H9 (cell line): ENCODE results near the gene GALNT10. TPM values are rescaled to one million over a fixed set of nuclear protein-coding genes. Genes with fewer than 3 reads are reported as not detected.

ENCODE experiments used
- DNase-seq: peaks from one replicate; pipeline ENCODE4 v3.0.0-alpha.2; 2017
- H2AFZ ChIP-seq: one replicate; pipeline ENCODE4 v1.6.1; 2013; ENCODE audit warnings: mild to moderate bottlenecking, low read length, control low read depth, moderate library complexity
- H2AK5ac ChIP-seq: 2 replicates; pipeline ENCODE4 v1.6.1; 2013; ENCODE audit warnings: low read length, control low read depth, mixed read lengths; ENCODE audit not compliant: insufficient read length
- H2BK120ac ChIP-seq: one replicate; pipeline ENCODE4 v1.6.1; 2013; ENCODE audit warnings: low read depth, mild to moderate bottlenecking, low read length, control low read depth, inconsistent platforms; ENCODE audit not compliant: poor library complexity, severe bottlenecking
- H2BK12ac ChIP-seq: 2 replicates; pipeline ENCODE4 v1.6.1; 2013; ENCODE audit warnings: low read length, control low read depth, mixed read lengths, low read depth; ENCODE audit not compliant: insufficient read length
- H2BK15ac ChIP-seq: 2 replicates; pipeline ENCODE4 v1.6.1; 2013; ENCODE audit warnings: low read depth, low read length, control low read depth
- H2BK20ac ChIP-seq: one replicate; pipeline ENCODE4 v1.6.1; 2013; ENCODE audit warnings: low read depth, mild to moderate bottlenecking, low read length, control low read depth, inconsistent platforms; ENCODE audit not compliant: poor library complexity, severe bottlenecking
- H2BK5ac ChIP-seq: 2 replicates; pipeline ENCODE4 v1.6.1; 2013; ENCODE audit warnings: low read length, control low read depth, mixed read lengths; ENCODE audit not compliant: insufficient read length
- H3K14ac ChIP-seq: 2 replicates; pipeline ENCODE4 v1.6.1; 2013; ENCODE audit warnings: low read length, control low read depth; ENCODE audit not compliant: insufficient read depth
- H3K18ac ChIP-seq: 2 replicates; pipeline ENCODE4 v1.6.1; 2013; ENCODE audit warnings: low read depth, mild to moderate bottlenecking, mixed read lengths, low read length, control low read depth; ENCODE audit not compliant: insufficient read length
- H3K23ac ChIP-seq: 2 replicates; pipeline ENCODE4 v1.6.1; 2013; ENCODE audit warnings: low read length, control low read depth, mixed read lengths, low read depth; ENCODE audit not compliant: insufficient read length
- H3K23me2 ChIP-seq: 2 replicates; pipeline ENCODE4 v1.6.1; 2013; ENCODE audit warnings: low read depth, mild to moderate bottlenecking, mixed read lengths, low read length, control low read depth; ENCODE audit not compliant: insufficient read length, poor library complexity, severe bottlenecking
- H3K27ac ChIP-seq: 2 replicates; pipeline ENCODE4 v1.5.1; 2013; ENCODE audit warnings: low read length, control low read depth, mixed read lengths, low read depth; ENCODE audit not compliant: insufficient read length
- H3K27me3 ChIP-seq: 2 replicates; pipeline ENCODE4 v1.6.1; 2013; ENCODE audit warnings: low read length, control low read depth, inconsistent platforms; ENCODE audit not compliant: insufficient read depth
- H3K4ac ChIP-seq: 2 replicates; pipeline ENCODE4 v1.6.1; 2013; ENCODE audit warnings: low read depth, mild to moderate bottlenecking, control low read depth, inconsistent platforms, low read length, moderate library complexity
- H3K4me1 ChIP-seq: 2 replicates; pipeline ENCODE4 v1.6.1; 2013; ENCODE audit warnings: low read length, control low read depth, inconsistent platforms; ENCODE audit not compliant: insufficient read depth
- H3K4me2 ChIP-seq: 2 replicates; pipeline ENCODE4 v1.6.1; 2013; ENCODE audit warnings: low read length, control low read depth, mixed read lengths; ENCODE audit not compliant: insufficient read length, insufficient read depth
- H3K56ac ChIP-seq: 2 replicates; pipeline ENCODE4 v1.6.1; 2013; ENCODE audit warnings: low read depth, mild to moderate bottlenecking, mixed read lengths, low read length, control low read depth; ENCODE audit not compliant: insufficient read length
- H3K79me1 ChIP-seq: 2 replicates; pipeline ENCODE4 v1.6.1; 2013; ENCODE audit warnings: low read depth, mild to moderate bottlenecking, moderate library complexity, low read length, control low read depth, inconsistent platforms; ENCODE audit not compliant: insufficient read depth, poor library complexity, severe bottlenecking
- H3K79me2 ChIP-seq: 2 replicates; pipeline ENCODE4 v1.6.1; 2013; ENCODE audit warnings: low read length, control low read depth, inconsistent platforms; ENCODE audit not compliant: insufficient read depth
- H3K9ac ChIP-seq: 2 replicates; pipeline ENCODE4 v1.6.1; 2013; ENCODE audit warnings: low read length, control low read depth, mixed read lengths; ENCODE audit not compliant: insufficient read length; ENCODE audit errors: extremely low read depth
- H3K9me3 ChIP-seq: one replicate; pipeline ENCODE4 v1.6.1; 2013; ENCODE audit warnings: low read depth, low read length, inconsistent platforms; ENCODE audit not compliant: control insufficient read depth
- H3T11ph ChIP-seq: one replicate; pipeline ENCODE4 v1.6.1; 2013; ENCODE audit warnings: mild to moderate bottlenecking, low read length, control low read depth, inconsistent platforms
- H4K20me1 ChIP-seq: one replicate; pipeline ENCODE4 v1.6.1; 2013; ENCODE audit not compliant: control insufficient read depth, insufficient read length, insufficient read depth
- H4K5ac ChIP-seq: 2 replicates; pipeline ENCODE4 v1.6.1; 2013; ENCODE audit warnings: low read depth, mild to moderate bottlenecking, mixed read lengths, low read length, control low read depth; ENCODE audit not compliant: insufficient read length
- H4K8ac ChIP-seq: replicated peaks from 2 replicates; pipeline ENCODE4 v1.6.1; 2013; ENCODE audit warnings: low read length, control low read depth, mixed read lengths, low read depth; ENCODE audit not compliant: insufficient read length
- H4K91ac ChIP-seq: 2 replicates; pipeline ENCODE4 v1.6.1; 2013; ENCODE audit warnings: low read depth, mild to moderate bottlenecking, moderate library complexity, mixed read lengths, low read length, control low read depth; ENCODE audit not compliant: insufficient read length
- H3K27ac Mint-ChIP-seq, 3 experiments: 2 replicates in 2 of 3; 3 replicates in 1 of 3; pipeline ENCODE4 v1.8.0; 2020 to 2021; ENCODE audit warnings: mixed read lengths in 3 of 3, mild to moderate bottlenecking in 1 of 3, moderate library complexity in 1 of 3
- H3K27me3 Mint-ChIP-seq: 2 replicates; pipeline ENCODE4 v1.8.0; 2021; ENCODE audit warnings: low read depth, mild to moderate bottlenecking, moderate library complexity, mixed read lengths
- H3K36me3 Mint-ChIP-seq, 3 experiments: 2 replicates in 2 of 3; 3 replicates in 1 of 3; pipeline ENCODE4 v1.8.0; 2020 to 2021; ENCODE audit warnings: low read depth in 3 of 3, mixed read lengths in 3 of 3; ENCODE audit not compliant: insufficient read depth in 1 of 3
- H3K4me1 Mint-ChIP-seq, 2 experiments: 2 replicates each; pipeline ENCODE4 v1.8.0; 2020; ENCODE audit warnings: mixed read lengths in 2 of 2
- H3K4me3 Mint-ChIP-seq, 2 experiments: 2 replicates in 1 of 2; 3 replicates in 1 of 2; pipeline ENCODE4 v1.8.0; 2020 to 2021; ENCODE audit warnings: mild to moderate bottlenecking in 2 of 2, mixed read lengths in 2 of 2, moderate library complexity in 1 of 2
- H3K9me3 Mint-ChIP-seq, 2 experiments: 2 replicates in 1 of 2; 3 replicates in 1 of 2; pipeline ENCODE4 v1.8.0; 2020; ENCODE audit warnings: mild to moderate bottlenecking in 2 of 2, mixed read lengths in 2 of 2, moderate library complexity in 1 of 2
- WGBS: extraction: QIAGEN DNeasy Blood & Tissue Kit; methylation state at CpG from one replicate; pipeline ENCODE4 v1.1.7; 2013; ENCODE audit warnings: missing lambda C conversion rate, low lambda C conversion rate, mixed read lengths; ENCODE audit not compliant: insufficient read length; ENCODE audit errors: extremely low coverage; 5-methylcytosine and 5-hydroxymethylcytosine counted together
- total RNA-seq: library from RNA; stranded (reverse); gene quantifications from 2 replicates; pipeline ENCODE4 v1.2.1, GENCODE V29; 2021
- TF ChIP-seq, protein P1 (sequence below): fragments of 200-600 bp; sonication (generic); conservative IDR thresholded peaks from 3 replicates; pipeline ENCODE4 v1.8.0; 2021; ENCODE audit warnings: antibody characterized with exemption, mild to moderate bottlenecking

GALNT10 gene
- total RNA-seq, 1 experiment from 2014 or later, result 15.4 TPM

DNA sequence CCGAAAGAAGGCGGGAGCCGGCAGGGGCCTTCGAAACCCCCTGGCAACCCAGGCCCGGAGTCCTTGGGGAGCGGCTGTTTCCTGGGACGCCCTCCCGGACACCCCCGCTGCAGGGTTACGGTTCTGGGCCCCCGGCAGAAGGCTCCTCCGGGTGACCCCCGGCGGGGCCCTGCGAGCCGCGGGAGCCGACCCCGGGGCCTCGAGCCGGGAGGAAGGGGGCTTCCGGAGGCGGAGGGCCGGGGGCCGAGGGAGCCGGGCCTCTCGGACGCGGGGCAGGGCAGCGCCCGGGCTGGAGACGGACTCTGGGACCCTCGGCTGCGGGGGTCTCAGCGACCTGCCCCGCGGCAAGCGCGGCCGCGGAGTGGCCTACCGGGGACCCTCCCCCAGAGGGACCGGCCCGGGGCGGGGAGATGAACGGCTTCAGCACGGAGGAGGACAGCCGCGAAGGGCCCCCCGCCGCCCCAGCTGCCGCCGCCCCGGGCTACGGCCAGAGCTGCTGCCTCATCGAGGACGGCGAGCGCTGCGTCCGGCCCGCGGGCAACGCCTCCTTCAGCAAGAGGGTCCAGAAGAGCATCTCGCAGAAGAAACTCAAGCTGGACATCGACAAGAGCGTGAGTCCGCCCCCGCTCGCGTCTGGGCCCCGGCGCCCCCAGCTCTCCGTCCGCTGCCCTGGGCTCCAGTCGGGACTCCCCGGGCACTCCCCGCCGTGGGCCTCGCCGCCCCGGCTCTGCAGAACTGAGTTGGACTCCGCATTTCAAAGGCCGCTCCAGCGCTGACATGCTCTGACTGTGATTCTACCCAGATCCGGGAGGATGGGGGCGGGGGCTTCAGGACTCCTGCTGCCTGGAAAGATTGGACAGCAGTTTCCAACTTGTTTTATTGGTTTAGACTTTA, 255.9 kb downstream of the GALNT10 start:
- H3K4me1 ChIP-seq, result no peaks in the 10 kb centered on the region
- H2AFZ ChIP-seq, result no peak overlapping the region
- Mint-ChIP-seq H3K36me3 (peaks cover 4 to 14% (median 12%) of the 10 kb centered on the region in 3 experiments; a peak in 6 of 7 replicates), H3K4me3 (peak overlapping the region; percentile 77 to 89), H3K4me1 (peaks cover 14 to 19% of the 10 kb centered on the region in 2 experiments), H3K27me3 (peaks cover 3% of the 10 kb centered on the region; the same call in 1 of the 2 replicates), H3K9me3 (no peaks in the 10 kb centered on the region), H3K27ac (no peak overlapping the region; a peak in 1 of 7 replicates)
- H2BK5ac ChIP-seq, result no peak overlapping the region
- no peak overlapping the region for H3K18ac ChIP-seq
- no peaks in the 10 kb centered on the region for H4K20me1 ChIP-seq
- no peaks in the 10 kb centered on the region for H3K27me3 ChIP-seq
- peaks cover 3% of the 10 kb centered on the region for H3K79me1 ChIP-seq
- no peak overlapping the region for H2BK12ac ChIP-seq
- no peak overlapping the region for H3K56ac ChIP-seq
- H3K14ac ChIP-seq, result no peak overlapping the region
- H3K4ac ChIP-seq, result no peak overlapping the region
- H3K9ac ChIP-seq, result no peak overlapping the region
- H3K79me2 ChIP-seq, result no peaks in the 10 kb centered on the region
- H2BK20ac ChIP-seq, result no peak overlapping the region
- H3K23ac ChIP-seq, result no peak overlapping the region
- H4K91ac ChIP-seq, result no peak overlapping the region
- H3K9me3 ChIP-seq, result no peaks in the 10 kb centered on the region
- H3K4me2 ChIP-seq, result peak overlapping the region; percentile 90
- H3K27ac ChIP-seq, result no peak overlapping the region
- no peak overlapping the region for H4K5ac ChIP-seq
- no peak overlapping the region for H2BK15ac ChIP-seq
- H3K23me2 ChIP-seq, result peaks cover 13% of the 10 kb centered on the region
- H2AK5ac ChIP-seq, result no peak overlapping the region
- peak; percentile 61 for DNase-seq
- TF ChIP-seq, protein P1, sequence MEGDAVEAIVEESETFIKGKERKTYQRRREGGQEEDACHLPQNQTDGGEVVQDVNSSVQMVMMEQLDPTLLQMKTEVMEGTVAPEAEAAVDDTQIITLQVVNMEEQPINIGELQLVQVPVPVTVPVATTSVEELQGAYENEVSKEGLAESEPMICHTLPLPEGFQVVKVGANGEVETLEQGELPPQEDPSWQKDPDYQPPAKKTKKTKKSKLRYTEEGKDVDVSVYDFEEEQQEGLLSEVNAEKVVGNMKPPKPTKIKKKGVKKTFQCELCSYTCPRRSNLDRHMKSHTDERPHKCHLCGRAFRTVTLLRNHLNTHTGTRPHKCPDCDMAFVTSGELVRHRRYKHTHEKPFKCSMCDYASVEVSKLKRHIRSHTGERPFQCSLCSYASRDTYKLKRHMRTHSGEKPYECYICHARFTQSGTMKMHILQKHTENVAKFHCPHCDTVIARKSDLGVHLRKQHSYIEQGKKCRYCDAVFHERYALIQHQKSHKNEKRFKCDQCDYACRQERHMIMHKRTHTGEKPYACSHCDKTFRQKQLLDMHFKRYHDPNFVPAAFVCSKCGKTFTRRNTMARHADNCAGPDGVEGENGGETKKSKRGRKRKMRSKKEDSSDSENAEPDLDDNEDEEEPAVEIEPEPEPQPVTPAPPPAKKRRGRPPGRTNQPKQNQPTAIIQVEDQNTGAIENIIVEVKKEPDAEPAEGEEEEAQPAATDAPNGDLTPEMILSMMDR, result no peak
- WGBS, result no CpG with 5 or more reads among the region's 87 CpGs
- H2BK120ac ChIP-seq, result no peak overlapping the region
- H3T11ph ChIP-seq, result no peak overlapping the region
- H4K8ac ChIP-seq, result no peak overlapping the region
